HCT116 (cell line): ENCODE data around the gene DET1.

ENCODE experiments used
- CTCF ChIP-seq, 3 experiments: fragments of 200-600 bp in 1 of 3; sonication (generic) in 1 of 3; IDR thresholded peaks in 2 of 3; conservative IDR thresholded peaks in 1 of 3; 2 replicates each; pipeline ENCODE4 v1.5.1; 2012 to 2017; ENCODE audit warnings: low read depth in 2 of 3, low read length in 2 of 3, antibody characterized with exemption in 1 of 3, borderline replicate concordance in 1 of 3, control low read depth in 1 of 3, mild to moderate bottlenecking in 1 of 3, mixed read lengths in 1 of 3, mixed run types in 1 of 3, moderate library complexity in 1 of 3; ENCODE audit not compliant: insufficient read depth in 1 of 3
- EZH2 ChIP-seq: fragments of 200-600 bp; sonication (generic); IDR thresholded peaks from 2 replicates; pipeline ENCODE4 v1.6.1; 2017; ENCODE audit warnings: antibody characterized with exemption, mixed run types
- JUND ChIP-seq: IDR thresholded peaks from 2 replicates; pipeline ENCODE4 v1.6.1; 2012
- MAX ChIP-seq: IDR thresholded peaks from 2 replicates; pipeline ENCODE4 v1.6.1; 2012
- POLR2A ChIP-seq: IDR thresholded peaks from 2 replicates; pipeline ENCODE4 v1.7.0; 2011; ENCODE audit warnings: borderline replicate concordance; ENCODE audit not compliant: insufficient read depth, insufficient read length; ENCODE audit errors: extremely low read depth
- POLR2AphosphoS5 ChIP-seq: IDR thresholded peaks from 2 replicates; pipeline ENCODE4 v1.6.1; 2011; ENCODE audit warnings: mild to moderate bottlenecking, low read depth, low read length, moderate library complexity
- RAD21 ChIP-seq: IDR thresholded peaks from 2 replicates; pipeline ENCODE4 v1.6.1; 2012; ENCODE audit warnings: low read depth, mild to moderate bottlenecking

GRCh38 chr15:88504445-88504844 is 42.0 kb downstream of the DET1 start:
- no peak for TF ChIP-seq CTCF (IDR thresholded peaks at IDR 0.05 in 2 of 3, conservative IDR thresholded peaks at IDR 0.05 in 1 of 3; ENCODE audit: borderline replicate concordance in 1 of 3, insufficient read depth in 1 of 3, low read depth in 2 of 3, low read length in 2 of 3)
- no peak for TF ChIP-seq JUND
- TF ChIP-seq RAD21: no peak
- TF ChIP-seq POLR2AphosphoS5: no peak
- TF ChIP-seq POLR2A: no peak
- no peak for TF ChIP-seq EZH2
- TF ChIP-seq MAX: no peak
